ENCODE data around the gene TMEM236.
A peak's percentile ranks its signal among the peaks of the same experiment; 100 is the strongest.

TMEM236 gene

DNA sequence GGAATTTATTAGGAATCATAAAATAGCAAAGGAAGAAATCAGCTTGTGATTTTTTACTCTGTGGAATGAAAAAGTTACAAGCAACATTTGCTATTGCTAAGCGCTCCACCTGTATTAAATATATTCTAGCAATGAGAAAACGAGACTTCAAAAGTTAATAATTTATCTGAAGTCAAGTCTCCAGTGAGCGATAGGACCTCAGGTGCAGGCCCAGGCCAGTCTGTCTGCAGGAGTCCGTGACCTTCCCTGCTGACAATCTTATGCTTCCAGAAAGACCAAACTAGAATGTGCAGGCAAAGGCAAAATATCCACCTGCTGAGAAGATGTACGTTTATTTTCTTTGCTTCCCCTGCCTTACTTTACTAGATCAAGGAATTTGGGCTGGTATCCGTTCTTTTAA, 79.9 kb downstream of the TMEM236 start:
- no peak for DNase-seq

DNA sequence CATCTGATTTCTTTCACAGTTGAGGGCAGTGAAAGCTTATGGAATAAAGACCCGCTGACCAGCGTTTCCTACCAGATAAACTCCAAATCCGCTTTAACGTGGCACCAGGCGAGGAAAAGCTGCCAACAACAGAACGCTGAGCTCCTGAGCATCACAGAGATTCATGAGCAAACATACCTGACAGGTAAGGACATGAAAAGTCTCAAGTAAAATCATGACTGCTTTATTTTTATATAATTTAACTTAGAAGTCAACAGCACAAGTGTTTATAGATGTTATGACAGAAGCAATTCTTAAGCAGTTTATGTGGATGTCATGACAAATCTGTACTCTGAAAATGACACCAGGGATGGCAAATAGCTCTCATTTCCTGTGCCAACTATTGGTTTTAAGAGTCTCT, 81.7 kb downstream of the TMEM236 start:
- no peak for DNase-seq

DNA sequence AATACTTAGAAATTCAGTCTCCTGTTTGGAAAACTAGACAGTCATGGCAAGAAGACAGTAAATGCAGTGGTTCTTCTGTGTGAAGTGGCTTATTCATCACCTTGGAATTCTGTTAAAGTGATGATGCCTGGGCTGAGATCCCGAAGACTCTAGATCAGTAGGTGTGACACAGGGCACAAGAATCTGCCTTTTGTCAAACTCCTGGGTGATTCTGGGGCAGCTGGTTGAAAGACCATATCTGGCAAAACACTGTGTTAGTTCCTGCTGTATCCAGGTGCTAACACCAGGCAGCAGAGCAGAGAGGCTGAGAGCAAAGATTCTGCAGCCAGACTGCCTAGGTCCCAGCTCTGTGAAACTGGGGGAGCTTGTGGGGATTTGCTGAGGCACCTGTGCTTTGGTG, 83.7 kb downstream of the TMEM236 start:
- no peak for DNase-seq

DNA sequence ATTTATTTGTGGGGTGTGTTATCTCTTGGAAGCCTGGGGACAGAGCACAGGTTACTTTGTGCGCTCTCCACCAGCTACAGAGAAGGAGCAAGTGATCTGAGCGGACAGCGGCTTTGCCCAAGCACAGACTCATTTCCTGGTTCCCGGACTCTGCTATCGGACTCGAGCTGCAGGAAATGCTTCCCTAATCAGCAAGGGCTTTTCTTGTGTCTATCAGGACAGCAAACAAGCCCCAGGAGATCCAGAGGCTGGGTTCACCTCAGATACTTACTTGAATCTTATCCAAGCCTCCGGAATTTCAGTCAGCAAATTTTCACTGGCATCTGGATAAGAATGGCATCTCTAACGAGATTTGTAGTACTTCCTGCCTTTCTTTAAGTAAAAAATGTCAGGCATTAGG, 84.9 kb downstream of the TMEM236 start:
- no peak for DNase-seq

DNA sequence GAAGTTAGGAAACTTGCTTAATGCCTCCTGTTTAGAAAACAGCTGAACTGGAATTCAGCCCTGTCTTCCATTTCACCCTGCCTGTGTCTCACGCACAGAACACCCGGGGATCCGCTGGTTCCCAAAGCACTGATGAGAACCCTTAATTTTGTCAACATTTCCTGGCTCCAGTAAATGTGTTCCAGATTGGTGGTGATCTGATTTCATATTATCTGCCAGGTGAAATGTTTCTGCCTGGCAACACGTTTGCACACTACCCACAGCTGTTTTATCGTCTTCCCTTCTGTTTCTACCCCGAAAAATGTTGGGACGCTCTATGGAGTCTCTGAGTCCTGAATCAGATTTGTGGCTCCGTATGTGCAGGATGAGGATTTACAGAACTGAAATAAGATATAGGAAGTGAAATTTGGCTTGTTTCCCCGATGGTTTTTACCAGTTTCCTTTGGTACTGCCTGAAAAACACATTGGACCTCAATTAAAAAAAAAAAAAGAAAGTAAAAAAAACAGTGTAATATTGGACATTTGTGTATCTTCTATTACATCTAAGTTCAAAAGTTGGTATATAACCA, 86.2 kb downstream of the TMEM236 start:
- DNase-seq: no peak

DNA sequence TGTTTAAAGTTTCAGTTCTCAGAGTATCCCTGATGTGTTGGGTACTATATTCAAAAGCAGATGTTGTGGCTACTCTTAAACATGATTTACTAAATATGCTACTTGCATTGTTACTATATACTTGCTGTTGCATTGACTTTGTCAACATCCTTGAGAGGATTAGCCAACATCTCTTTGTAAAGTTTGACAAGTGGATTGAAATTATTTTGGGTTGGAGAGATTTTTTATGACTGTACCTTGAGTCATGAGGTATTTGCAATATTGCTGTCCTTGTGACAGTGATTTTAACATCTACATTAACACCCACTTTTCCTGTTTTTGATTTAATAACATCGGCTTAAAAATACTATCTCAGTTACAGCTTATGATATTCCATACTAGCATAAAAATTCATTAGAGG, 89.0 kb downstream of the TMEM236 start:
- no peak for DNase-seq

DNA sequence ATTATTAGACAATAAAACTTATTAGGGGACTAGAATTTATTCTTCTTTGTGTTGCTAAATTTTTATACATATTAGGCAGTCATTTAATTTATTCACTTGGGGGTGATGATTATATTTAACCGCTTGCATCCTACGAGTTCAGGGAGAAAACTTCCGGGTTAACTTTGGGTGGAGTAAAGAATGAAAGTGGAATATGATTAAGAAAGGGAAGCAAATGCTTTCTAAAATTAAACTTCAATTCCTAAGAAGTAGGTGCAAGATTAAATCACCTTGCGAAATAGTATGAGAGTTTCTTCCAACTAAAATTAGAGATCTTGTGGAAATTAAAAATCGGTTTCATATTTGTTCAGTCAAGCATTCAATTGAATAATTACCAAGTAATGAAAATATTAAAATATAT, 90.6 kb downstream of the TMEM236 start:
- DNase-seq: no peak

DNA sequence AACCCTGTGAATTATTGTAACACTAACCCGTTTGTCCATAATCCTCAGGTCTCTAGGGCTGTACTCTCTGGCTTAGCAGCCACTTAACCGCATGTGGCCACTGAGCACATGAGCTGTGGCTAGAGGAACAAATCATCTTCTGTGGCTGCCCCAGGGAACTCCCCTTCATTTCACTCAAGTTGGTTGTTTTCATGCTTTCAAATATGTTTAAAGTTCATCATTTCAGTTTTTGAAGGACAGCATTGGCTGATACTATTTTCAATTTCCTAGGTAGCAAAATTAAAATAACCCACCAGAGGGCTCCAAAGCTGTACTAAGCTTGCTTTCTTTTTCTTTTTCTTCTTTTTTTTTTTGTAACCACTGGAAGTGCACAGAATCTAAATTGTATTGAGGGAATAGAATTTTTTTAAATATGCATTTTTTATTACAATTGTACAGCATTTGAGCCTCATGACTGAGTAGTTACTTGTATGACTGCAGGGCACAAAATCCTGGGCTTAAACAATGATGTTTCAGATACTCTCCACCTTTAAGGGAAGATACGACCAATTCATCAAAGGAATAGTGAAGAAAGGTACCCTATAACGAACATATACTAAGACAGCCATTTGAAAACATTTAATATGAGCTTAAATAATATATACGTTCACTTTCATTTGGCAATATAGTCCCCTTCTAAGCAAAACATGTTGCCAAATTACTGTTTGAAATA, 95.7 kb downstream of the TMEM236 start:
- DNase-seq: peak; percentile 11

DNA sequence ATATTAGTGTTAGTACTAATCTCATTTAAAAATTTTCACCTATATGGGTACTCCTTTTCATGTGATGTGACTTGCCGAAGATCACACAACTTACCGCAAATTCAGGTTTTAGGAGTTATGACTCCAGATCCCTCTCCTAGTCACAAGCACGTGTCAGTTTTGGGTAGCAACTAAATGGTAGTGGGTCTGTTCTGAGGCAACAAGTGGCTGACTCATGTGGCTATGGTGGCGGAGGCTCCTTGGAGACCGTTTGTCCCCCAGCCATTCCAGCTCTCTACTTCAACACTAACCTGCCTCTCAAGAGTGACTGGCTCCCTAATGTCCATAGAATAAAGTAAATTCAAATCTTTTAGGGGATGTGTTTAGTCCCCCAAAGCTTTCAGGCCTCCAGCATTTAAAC, 96.6 kb downstream of the TMEM236 start:
- DNase-seq: no peak

All from KG1 (cell line).